Middle frontal gyrus (tissue), 1 donor: ENCODE measurements around the gene PMPCA.

Source experiments
- DNase-seq: peaks from one replicate; pipeline ENCODE4 v3.0.0-alpha.2; 2015; ENCODE audit warnings: low spot score; ENCODE audit errors: extremely low spot score

The PMPCA gene

GRCh38 chr9:136455043-136456002 lies 44.9 kb downstream of the PMPCA start:
- DNase-seq: no peak

- no peak for DNase-seq
These were observed 45.8 kb downstream of the PMPCA start for GRCh38 chr9:136456258-136456657.

GRCh38 chr9:136457326-136457725 lies 46.9 kb downstream of the PMPCA start:
- DNase-seq: no peak

GRCh38 chr9:136459425-136459824 lies 49.0 kb downstream of the PMPCA start:
- DNase-seq: no peak

- no peak for DNase-seq
These were observed 50.4 kb downstream of the PMPCA start for GRCh38 chr9:136460772-136461325.

- no peak for DNase-seq
These were observed 52.2 kb downstream of the PMPCA start for GRCh38 chr9:136462664-136463063.

- no peak for DNase-seq
These were observed 53.1 kb downstream of the PMPCA start for GRCh38 chr9:136463578-136463977.

- DNase-seq: no peak
These were observed 53.8 kb downstream of the PMPCA start for GRCh38 chr9:136464241-136464640.

- no peak for DNase-seq
These were observed 55.2 kb downstream of the PMPCA start for GRCh38 chr9:136465500-136466154.

GRCh38 chr9:136466155-136466541 lies 55.7 kb downstream of the PMPCA start:
- DNase-seq: no peak

GRCh38 chr9:136467766-136468165 lies 57.3 kb downstream of the PMPCA start:
- no peak for DNase-seq

- DNase-seq: no peak
These were observed 59.9 kb downstream of the PMPCA start for GRCh38 chr9:136470356-136470755.

- DNase-seq: no peak
These were observed 60.5 kb downstream of the PMPCA start for GRCh38 chr9:136470792-136471469.

GRCh38 chr9:136471802-136472487 lies 61.5 kb downstream of the PMPCA start:
- no peak for DNase-seq

- no peak for DNase-seq
These were observed 62.3 kb downstream of the PMPCA start for GRCh38 chr9:136472640-136473353.

GRCh38 chr9:136473354-136473721 lies 62.9 kb downstream of the PMPCA start:
- no peak for DNase-seq
